Gastrocnemius medialis (tissue), 4 donors: Measurements from ENCODE around the gene MECP2. TPM values are rescaled to one million over a fixed set of nuclear protein-coding genes. Genes with fewer than 3 reads are reported as not detected.

ENCODE experiments used
- ATAC-seq, 2 donors: fragments of 150-250 bp; one replicate each; pipeline ENCODE4 v1.9.1; 2016
- DNase-seq, 2 donors: peaks; one replicate each; pipeline ENCODE4 v3.0.0-alpha.2; 2019
- H3K27ac ChIP-seq, 4 donors: fragments of 200-600 bp; sonication (generic); 1 replicate in 1 of 4; 2 replicates in 3 of 4; pipeline ENCODE4 v1.5.1; 2016 to 2018; ENCODE audit warnings: mild to moderate bottlenecking in 2 of 4, moderate library complexity in 1 of 4
- H3K27me3 ChIP-seq, 3 donors: fragments of 200-600 bp; sonication (generic) in 2 of 3; 1 replicate in 1 of 3; 2 replicates in 2 of 3; pipeline versions ENCODE4 v1.5.1 to v1.6.0; 2016 to 2019; ENCODE audit warnings: mild to moderate bottlenecking in 1 of 3, moderate library complexity in 1 of 3
- H3K36me3 ChIP-seq, 2 donors: fragments of 200-600 bp; sonication (generic) in 1 of 2; one replicate each; pipeline ENCODE4 v1.5.1; 2017 to 2018
- H3K4me1 ChIP-seq, 2 donors: fragments of 200-600 bp; sonication (generic) in 1 of 2; one replicate each; pipeline ENCODE4 v1.5.1; 2016 to 2017; ENCODE audit warnings: mild to moderate bottlenecking in 2 of 2
- H3K4me3 ChIP-seq, 4 donors: fragments of 200-600 bp; sonication (generic) in 3 of 4; 1 replicate in 1 of 4; 2 replicates in 3 of 4; pipeline ENCODE4 v1.5.1; 2016 to 2019; ENCODE audit warnings: mild to moderate bottlenecking in 2 of 4
- H3K9me3 ChIP-seq, 3 donors: fragments of 200-600 bp; sonication (generic) in 2 of 3; 1 replicate in 1 of 3; 2 replicates in 2 of 3; pipeline ENCODE4 v1.5.1; 2016 to 2019
- POLR2A ChIP-seq, 2 donors: fragments of 450-650 bp; IDR thresholded peaks; one replicate each; pipeline ENCODE4 v1.6.1; 2017; ENCODE audit warnings: antibody characterized with exemption in 2 of 2, mild to moderate bottlenecking in 2 of 2, moderate library complexity in 2 of 2
- in situ Hi-C, 4 donors: fragments of 200-750 bp; cut with MboI; loops; one replicate each; pipeline versions ENCODE4 v1.15.0 to v1.8.0; 2017; ENCODE audit warnings: low sequenced_read_pairs in 4 of 4
- intact Hi-C: fragments of 100-400 bp; cut with DNase I; formaldehyde crosslinking; loops from one replicate; pipeline ENCODE4 v1.15.1; 2023; ENCODE audit warnings: low total_unique reads
- total RNA-seq, 4 donors: library from RNA; depleted of rRNA; stranded (reverse); fragments of >200 nt; gene quantifications; one replicate each; pipeline versions ENCODE4 v1.1.0 to v1.2.3, GENCODE V29; 2016
- TF ChIP-seq, protein P1 (sequence below), 5 experiments: fragments of 450-650 bp in 3 of 5; fragments of 200-600 bp in 2 of 5; sonication (generic) in 2 of 5; IDR thresholded peaks in 4 of 5; conservative IDR thresholded peaks in 1 of 5; 1 replicate in 4 of 5; 2 replicates in 1 of 5; pipeline ENCODE4 v1.5.1; 2016 to 2019; ENCODE audit warnings: antibody characterized with exemption in 5 of 5, mild to moderate bottlenecking in 3 of 5, moderate library complexity in 3 of 5

The MECP2 gene
- total RNA-seq, 4 donors from 2014 or later: 39.0 to 63.2 (median 45.2) TPM

DNA sequence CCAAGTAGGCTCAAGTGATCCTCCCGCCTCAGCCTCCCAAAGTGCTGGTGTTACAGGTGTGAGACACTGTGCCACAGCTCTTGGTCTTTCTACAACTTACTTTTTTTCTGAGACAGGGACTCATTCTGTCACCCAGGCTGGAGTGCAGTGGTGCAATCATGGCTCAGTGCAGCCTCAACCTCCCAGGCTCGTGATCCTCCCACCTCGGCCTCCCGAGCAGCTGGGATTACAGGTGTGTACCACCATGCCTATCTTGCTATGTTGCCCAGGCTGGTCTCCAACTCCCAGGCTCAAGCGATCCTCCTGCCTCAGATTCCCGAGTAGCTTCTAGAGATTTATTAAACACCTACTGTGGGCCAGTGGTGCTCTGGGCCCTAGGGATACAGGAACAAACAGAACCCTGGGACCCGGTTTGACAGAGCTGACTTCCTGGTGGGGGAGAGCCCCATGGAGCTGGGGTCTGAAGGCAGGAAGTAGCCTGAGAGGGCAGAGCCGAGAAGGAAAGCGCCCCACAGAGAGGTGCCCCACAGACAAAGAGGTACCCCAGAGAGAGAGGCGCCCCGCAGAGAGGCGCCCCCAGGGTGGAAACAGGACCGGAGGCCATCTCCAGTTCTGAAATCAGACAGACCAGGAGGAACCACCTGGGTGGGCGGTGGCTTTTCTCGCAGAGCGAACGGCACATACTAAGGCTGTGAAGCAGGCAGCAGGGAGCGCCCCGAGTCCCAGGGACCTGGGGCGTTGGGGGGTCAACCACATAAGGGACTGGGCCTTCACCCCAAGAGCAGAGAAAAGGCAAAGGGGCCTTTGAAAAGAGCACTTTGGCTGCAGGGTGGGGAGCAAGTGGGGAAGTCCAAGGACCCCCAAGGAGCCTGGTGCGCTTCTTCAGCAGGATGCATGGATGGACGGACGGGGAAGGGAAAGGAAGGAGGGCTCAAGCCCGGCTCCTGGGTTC, 82.8 kb downstream of the MECP2 start:
- H3K4me1 ChIP-seq: peaks cover 4 to 7% of the 10 kb centered on the region in 2 donors
- intact Hi-C loops (no loop called here), in situ Hi-C loops (loop anchor here in 1 of 4 donors (5.0 kb wide), 1 partner anchor 38 kb away; no protein-coding TSS in a partner anchor)
- no peak overlapping the region for H3K27ac ChIP-seq
- H3K36me3 ChIP-seq: peaks cover 0 to 20% of the 10 kb centered on the region in 2 donors
- H3K27me3 ChIP-seq: no peaks in the 10 kb centered on the region
- no peak for DNase-seq
- H3K4me3 ChIP-seq: no peak overlapping the region
- TF ChIP-seq, protein P1, sequence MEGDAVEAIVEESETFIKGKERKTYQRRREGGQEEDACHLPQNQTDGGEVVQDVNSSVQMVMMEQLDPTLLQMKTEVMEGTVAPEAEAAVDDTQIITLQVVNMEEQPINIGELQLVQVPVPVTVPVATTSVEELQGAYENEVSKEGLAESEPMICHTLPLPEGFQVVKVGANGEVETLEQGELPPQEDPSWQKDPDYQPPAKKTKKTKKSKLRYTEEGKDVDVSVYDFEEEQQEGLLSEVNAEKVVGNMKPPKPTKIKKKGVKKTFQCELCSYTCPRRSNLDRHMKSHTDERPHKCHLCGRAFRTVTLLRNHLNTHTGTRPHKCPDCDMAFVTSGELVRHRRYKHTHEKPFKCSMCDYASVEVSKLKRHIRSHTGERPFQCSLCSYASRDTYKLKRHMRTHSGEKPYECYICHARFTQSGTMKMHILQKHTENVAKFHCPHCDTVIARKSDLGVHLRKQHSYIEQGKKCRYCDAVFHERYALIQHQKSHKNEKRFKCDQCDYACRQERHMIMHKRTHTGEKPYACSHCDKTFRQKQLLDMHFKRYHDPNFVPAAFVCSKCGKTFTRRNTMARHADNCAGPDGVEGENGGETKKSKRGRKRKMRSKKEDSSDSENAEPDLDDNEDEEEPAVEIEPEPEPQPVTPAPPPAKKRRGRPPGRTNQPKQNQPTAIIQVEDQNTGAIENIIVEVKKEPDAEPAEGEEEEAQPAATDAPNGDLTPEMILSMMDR (IDR thresholded peaks at IDR 0.05 in 4 of 5, conservative IDR thresholded peaks at IDR 0.05 in 1 of 5): no peak
- no peak for TF ChIP-seq POLR2A (IDR thresholded peaks at IDR 0.05)
- no peaks in the 10 kb centered on the region for H3K9me3 ChIP-seq
- ATAC-seq: no peak

DNA sequence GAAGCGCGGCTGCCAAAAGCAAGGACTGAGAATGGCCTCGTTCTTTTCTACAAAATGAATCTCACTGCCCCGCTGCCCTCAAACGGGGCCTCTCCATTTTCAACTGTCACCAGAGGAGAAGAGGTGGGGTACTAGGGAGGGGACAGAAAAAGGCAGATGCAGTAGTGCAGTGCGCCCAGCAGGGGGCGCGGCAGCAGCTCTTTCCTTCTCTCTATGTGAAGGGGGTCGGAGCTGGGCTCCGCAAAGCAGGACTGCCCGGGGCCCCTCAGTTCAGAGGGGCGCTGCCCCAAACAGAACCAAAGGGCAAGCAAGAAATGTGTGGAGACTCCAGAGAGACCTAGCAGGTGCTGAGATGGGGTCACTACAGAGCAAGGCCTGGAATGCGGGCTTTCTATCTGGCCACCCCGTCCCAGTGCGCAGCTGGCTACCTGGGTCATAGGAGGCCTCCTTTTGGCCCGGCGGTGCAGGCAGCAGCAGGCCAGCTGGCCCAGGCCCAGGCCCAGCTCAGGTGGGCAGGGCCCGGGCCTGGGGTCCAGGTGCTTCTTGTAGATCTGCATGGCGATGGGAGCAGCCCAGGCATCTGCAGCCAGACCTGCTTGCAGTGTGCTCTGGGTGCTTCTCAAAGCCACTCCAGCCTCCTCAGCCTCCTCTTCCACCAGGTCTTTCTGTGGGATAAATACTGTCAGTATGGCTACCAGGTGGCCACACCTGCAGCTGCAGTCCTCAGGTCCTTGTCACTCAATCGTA, 83.7 kb downstream of the MECP2 start:
- H3K9me3 ChIP-seq: no peaks in the 10 kb centered on the region
- in situ Hi-C loops (loop anchor here in 1 of 4 donors (5.0 kb wide), 1 partner anchor 39 kb away; no protein-coding TSS in a partner anchor), intact Hi-C loops (loop anchor here (1.0 kb wide), 1 partner anchor 36 kb away; no protein-coding TSS in a partner anchor)
- H3K27ac ChIP-seq: no peak overlapping the region
- TF ChIP-seq POLR2A (IDR thresholded peaks at IDR 0.05): no peak
- TF ChIP-seq, protein P1 (IDR thresholded peaks at IDR 0.05 in 4 of 5, conservative IDR thresholded peaks at IDR 0.05 in 1 of 5): peak; percentile 63 to 91 (median 87)
- H3K4me1 ChIP-seq: peaks cover 5 to 6% of the 10 kb centered on the region in 2 donors
- H3K36me3 ChIP-seq: peaks cover 0 to 20% of the 10 kb centered on the region in 2 donors
- DNase-seq: no peak
- ATAC-seq: no peak
- no peak overlapping the region for H3K4me3 ChIP-seq
- H3K27me3 ChIP-seq: no peaks in the 10 kb centered on the region

DNA sequence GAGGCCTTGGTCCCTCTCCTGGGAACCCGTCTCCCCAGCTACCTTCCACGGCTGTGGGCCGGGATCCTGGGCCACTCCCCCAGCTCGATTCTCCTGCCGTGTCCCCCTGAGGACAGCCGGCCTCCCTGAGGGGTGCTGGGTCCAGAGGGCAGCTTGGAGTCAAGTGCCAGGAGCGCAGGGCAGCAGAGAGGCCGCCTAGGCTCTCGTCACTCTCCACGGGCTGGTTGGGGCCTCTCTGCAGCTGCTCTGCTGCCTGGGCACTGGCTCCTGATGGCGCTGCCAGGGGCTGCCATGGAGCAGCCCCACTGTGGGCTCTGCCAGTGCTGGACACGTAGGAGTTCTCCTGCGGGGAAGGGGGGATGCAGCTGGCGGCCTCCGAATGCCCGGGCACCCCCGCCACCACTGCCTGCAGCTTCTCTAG, 84.5 kb downstream of the MECP2 start:
- DNase-seq (no peak), ATAC-seq (no peak)
- intact Hi-C loops (loop anchor here (1.0 kb wide), 1 partner anchor 36 kb away; no protein-coding TSS in a partner anchor), in situ Hi-C loops (loop anchor here in 1 of 4 donors (5.0 kb wide), 1 partner anchor 39 kb away; no protein-coding TSS in a partner anchor)
- Histone ChIP-seq H3K36me3 (peaks cover 0 to 20% of the 10 kb centered on the region in 2 donors), H3K4me1 (peaks cover 3 to 6% of the 10 kb centered on the region in 2 donors), H3K27me3 (no peaks in the 10 kb centered on the region), H3K4me3 (no peak overlapping the region), H3K27ac (peak overlapping the region in 1 of 4 donors; percentile 6), H3K9me3 (no peaks in the 10 kb centered on the region)
- TF ChIP-seq, protein P1 (IDR thresholded peaks at IDR 0.05 in 4 of 5, conservative IDR thresholded peaks at IDR 0.05 in 1 of 5): no peak
- TF ChIP-seq POLR2A (IDR thresholded peaks at IDR 0.05): no peak

DNA sequence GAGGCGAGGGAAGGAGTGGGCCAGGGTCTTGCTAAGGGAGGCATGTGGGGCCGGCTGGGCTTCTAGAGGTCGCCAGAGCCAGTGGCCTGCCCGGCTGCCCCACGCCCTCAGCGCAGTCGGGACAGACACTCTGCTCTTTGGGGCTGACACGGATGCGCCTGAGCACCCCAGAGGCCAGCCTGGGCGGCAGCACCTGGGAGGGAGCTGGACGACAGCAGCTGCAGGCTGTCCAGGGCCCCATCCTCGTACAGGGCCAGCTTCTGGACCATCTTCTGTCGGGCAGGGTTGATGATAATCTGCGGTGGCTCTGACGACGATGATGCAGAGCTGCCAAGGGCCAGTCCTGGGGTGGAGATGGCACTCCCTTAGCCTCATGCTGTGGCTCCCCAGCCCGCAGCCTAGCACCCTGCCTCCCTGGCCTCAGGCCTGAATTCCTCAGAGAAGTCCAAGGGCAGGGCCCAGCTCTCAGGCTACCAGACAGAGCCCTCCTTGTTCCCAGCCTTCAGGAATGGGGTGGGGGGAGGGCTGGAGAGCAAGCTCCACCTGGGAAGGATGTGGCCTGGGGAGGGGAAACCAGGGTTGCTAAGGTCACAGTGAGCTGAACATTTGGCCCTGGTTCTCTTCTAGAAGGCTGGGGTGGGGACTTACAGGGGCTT, 85.1 kb downstream of the MECP2 start:
- ATAC-seq (no peak), DNase-seq (no peak)
- no peak overlapping the region for H3K4me3 ChIP-seq
- in situ Hi-C loops (loop anchor here in 1 of 4 donors (5.0 kb wide), 1 partner anchor 40 kb away; no protein-coding TSS in a partner anchor), intact Hi-C loops (no loop called here)
- peaks cover 0 to 20% of the 10 kb centered on the region in 2 donors for H3K36me3 ChIP-seq
- no peaks in the 10 kb centered on the region for H3K9me3 ChIP-seq
- H3K27me3 ChIP-seq: no peaks in the 10 kb centered on the region
- TF ChIP-seq, protein P1 (IDR thresholded peaks at IDR 0.05 in 4 of 5, conservative IDR thresholded peaks at IDR 0.05 in 1 of 5): no peak
- TF ChIP-seq POLR2A (IDR thresholded peaks at IDR 0.05): no peak
- H3K4me1 ChIP-seq: peaks cover 3 to 6% of the 10 kb centered on the region in 2 donors
- H3K27ac ChIP-seq: peak overlapping the region in 2 of 4 donors; percentile 80 to 84
